HepG2 (cell line): ENCODE measurements around the gene TSSK3. TPM values are rescaled to one million over a fixed set of nuclear protein-coding genes. Genes with fewer than 3 reads are reported as not detected.

ENCODE experiments used
- CEBPG ChIP-seq: IDR thresholded peaks from 2 replicates; pipeline ENCODE4 v1.6.1; 2016
- DR1 ChIP-seq: sonication (generic); formaldehyde crosslinking; IDR thresholded peaks from 2 replicates; pipeline ENCODE4 v1.8.0; 2021; ENCODE audit warnings: mild to moderate bottlenecking, missing genetic modification reagents, inconsistent platforms
- FOXK1 ChIP-seq: sonication (generic); formaldehyde crosslinking; IDR thresholded peaks from 2 replicates; pipeline ENCODE4 v1.4.0; 2020; ENCODE audit warnings: low read depth, missing genetic modification reagents, borderline replicate concordance
- MAF1 ChIP-seq: sonication (generic); formaldehyde crosslinking; IDR thresholded peaks from 2 replicates; pipeline ENCODE4 v1.5.0; 2020; ENCODE audit warnings: missing genetic modification reagents, borderline replicate concordance
- MAFF ChIP-seq: IDR thresholded peaks from 2 replicates; pipeline ENCODE4 v1.6.1; 2011; ENCODE audit warnings: low read depth, low read length, improper control_type of control experiment
- MTF1 ChIP-seq: sonication (generic); formaldehyde crosslinking; IDR thresholded peaks from 2 replicates; pipeline ENCODE4 v1.5.0; 2020; ENCODE audit warnings: missing genetic modification reagents
- REL ChIP-seq: sonication (generic); formaldehyde crosslinking; conservative IDR thresholded peaks from 2 replicates; pipeline ENCODE4 v1.8.0; 2022; ENCODE audit warnings: mild to moderate bottlenecking, missing genetic modification reagents, moderate library complexity
- RXRA ChIP-seq: sonication (generic); formaldehyde crosslinking; IDR thresholded peaks from 2 replicates; pipeline ENCODE4 v1.5.1; 2020; ENCODE audit warnings: missing genetic modification reagents
- SP140L ChIP-seq: sonication (generic); formaldehyde crosslinking; IDR thresholded peaks from 2 replicates; pipeline ENCODE4 v1.4.0; 2020; ENCODE audit warnings: missing genetic modification reagents, borderline replicate concordance
- TFE3 ChIP-seq: IDR thresholded peaks from 2 replicates; pipeline ENCODE4 v1.6.1; 2016
- TGIF2 ChIP-seq: IDR thresholded peaks from 2 replicates; pipeline ENCODE4 v1.6.1; 2016; ENCODE audit warnings: control low read depth, missing compliant biosample characterization
- ZKSCAN8 ChIP-seq: IDR thresholded peaks from 2 replicates; pipeline ENCODE4 v1.6.1; 2016; ENCODE audit warnings: borderline replicate concordance, missing genetic modification reagents, missing compliant biosample characterization
- ZNF30 ChIP-seq: sonication (generic); formaldehyde crosslinking; IDR thresholded peaks from 2 replicates; pipeline ENCODE4 v1.5.0; 2020; ENCODE audit warnings: mild to moderate bottlenecking, missing genetic modification reagents
- ZNF317 ChIP-seq: sonication (generic); formaldehyde crosslinking; IDR thresholded peaks from 2 replicates; pipeline ENCODE4 v1.5.0; 2020; ENCODE audit warnings: mild to moderate bottlenecking, missing genetic modification reagents
- ZNF34 ChIP-seq: sonication (generic); formaldehyde crosslinking; IDR thresholded peaks from 2 replicates; pipeline ENCODE4 v1.4.0; 2020; ENCODE audit warnings: mild to moderate bottlenecking, missing genetic modification reagents, borderline replicate concordance
- ZNF367 ChIP-seq: sonication (generic); formaldehyde crosslinking; IDR thresholded peaks from 2 replicates; pipeline ENCODE4 v1.4.0; 2020; ENCODE audit warnings: missing genetic modification reagents, borderline replicate concordance
- ZNF382 ChIP-seq: sonication (generic); formaldehyde crosslinking; IDR thresholded peaks from 2 replicates; pipeline ENCODE4 v1.5.0; 2020; ENCODE audit warnings: missing genetic modification reagents, mild to moderate bottlenecking, borderline replicate concordance
- ZNF605 ChIP-seq: sonication (generic); formaldehyde crosslinking; IDR thresholded peaks from 2 replicates; pipeline ENCODE4 v1.8.0; 2022; ENCODE audit warnings: mild to moderate bottlenecking, missing genetic modification reagents
- ZNF607 ChIP-seq: sonication (generic); formaldehyde crosslinking; IDR thresholded peaks from 2 replicates; pipeline ENCODE4 v1.5.1; 2020; ENCODE audit warnings: missing genetic modification reagents, mild to moderate bottlenecking, borderline replicate concordance
- ZNF652 ChIP-seq: IDR thresholded peaks from 2 replicates; pipeline ENCODE4 v1.6.1; 2016; ENCODE audit warnings: low read depth, borderline replicate concordance
- ZNF775 ChIP-seq: sonication (generic); formaldehyde crosslinking; IDR thresholded peaks from 2 replicates; pipeline ENCODE4 v1.4.0; 2020; ENCODE audit warnings: missing genetic modification reagents, mild to moderate bottlenecking, moderate library complexity, borderline replicate concordance
- ZNF790 ChIP-seq: sonication (generic); formaldehyde crosslinking; IDR thresholded peaks from 2 replicates; pipeline ENCODE4 v1.8.0; 2022; ENCODE audit warnings: missing genetic modification reagents, mild to moderate bottlenecking, borderline replicate concordance
- ZNF850 ChIP-seq: sonication (generic); formaldehyde crosslinking; conservative IDR thresholded peaks from 2 replicates; pipeline ENCODE4 v1.9.0; 2021; ENCODE audit warnings: mild to moderate bottlenecking, missing genetic modification reagents
- ZSCAN30 ChIP-seq: sonication (generic); formaldehyde crosslinking; IDR thresholded peaks from 2 replicates; pipeline ENCODE4 v1.5.0; 2020; ENCODE audit warnings: mild to moderate bottlenecking, missing genetic modification reagents
- polyA plus RNA-seq, 8 experiments: library from polyadenylated mRNA; depleted of rRNA in 3 of 8; stranded (reverse) in 7 of 8; unstranded in 1 of 8; fragments of >200 nt; fragmentation: Illumina TruSeq in 4 of 8; extraction: Trizol in 4 of 8; gene quantifications; 2 replicates each; pipeline versions ENCODE4 v1.2.1 to v1.2.3, GENCODE V29; 2011 to 2016; ENCODE audit warnings: low read depth in 4 of 8, missing spikeins in 1 of 8, mixed read lengths in 1 of 8; ENCODE audit not compliant: insufficient read depth in 1 of 8
- total RNA-seq, 5 experiments: library from RNA; depleted of rRNA; stranded (reverse); fragments of >200 nt; fragmentation: Illumina TruSeq; extraction: Trizol; gene quantifications; 2 replicates each; pipeline ENCODE4 v1.2.3, GENCODE V29; 2016; ENCODE audit warnings: low read depth in 1 of 5
- TF ChIP-seq, protein P1 (sequence below): sonication (generic); formaldehyde crosslinking; IDR thresholded peaks from 2 replicates; pipeline ENCODE4 v1.4.0; 2020; ENCODE audit warnings: missing genetic modification reagents, mild to moderate bottlenecking, borderline replicate concordance
- TF ChIP-seq, protein P2 (sequence below): sonication (generic); formaldehyde crosslinking; IDR thresholded peaks from 2 replicates; pipeline ENCODE4 v1.8.1; 2023; ENCODE audit warnings: missing genetic modification reagents, inconsistent platforms, borderline replicate concordance

Gene TSSK3
- total and polyA plus RNA-seq, 2 of the 13 experiments (the other 11 are each of a cell fraction or from before 2014, with no cell fraction given): 1.0 to 1.1 TPM

DNA sequence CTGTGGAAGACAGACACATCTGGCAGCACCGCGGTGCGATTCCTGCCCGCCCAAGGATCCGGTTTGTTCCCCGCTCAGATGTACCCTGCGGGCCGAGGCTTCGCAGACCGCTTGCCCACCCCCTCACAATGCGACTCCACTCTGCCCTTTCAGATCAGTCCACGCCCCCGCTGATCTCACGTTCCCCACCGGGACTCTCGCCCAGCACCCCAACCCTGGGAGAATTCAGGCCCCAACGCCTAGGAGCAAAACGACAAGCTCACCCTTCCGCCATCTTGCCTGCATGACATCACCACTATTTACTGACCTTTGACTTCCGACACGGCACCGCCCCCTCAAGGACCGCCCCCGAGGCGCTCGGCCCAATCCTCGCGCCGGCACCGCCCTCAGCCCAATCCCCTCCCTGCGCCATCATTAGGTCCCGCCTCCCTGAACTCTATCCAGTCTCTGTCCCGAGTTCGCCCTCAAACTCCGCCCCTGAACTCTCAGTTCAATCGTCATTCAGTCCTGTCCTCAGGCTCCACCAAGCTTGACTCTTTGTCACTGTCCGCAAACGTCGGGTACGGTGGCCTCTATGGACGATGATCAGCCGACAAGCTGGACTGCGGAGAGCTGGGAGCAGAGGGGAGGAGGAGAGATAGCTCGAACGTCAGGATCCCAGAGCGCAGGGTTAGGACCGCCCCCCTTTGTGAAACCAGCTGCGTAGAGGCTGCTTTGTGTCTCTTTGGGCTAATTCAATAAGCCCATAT lies 32.0 kb downstream of the TSSK3 start, which contains the start of gene BSDC1 (continued):
- TF ChIP-seq, protein P1, sequence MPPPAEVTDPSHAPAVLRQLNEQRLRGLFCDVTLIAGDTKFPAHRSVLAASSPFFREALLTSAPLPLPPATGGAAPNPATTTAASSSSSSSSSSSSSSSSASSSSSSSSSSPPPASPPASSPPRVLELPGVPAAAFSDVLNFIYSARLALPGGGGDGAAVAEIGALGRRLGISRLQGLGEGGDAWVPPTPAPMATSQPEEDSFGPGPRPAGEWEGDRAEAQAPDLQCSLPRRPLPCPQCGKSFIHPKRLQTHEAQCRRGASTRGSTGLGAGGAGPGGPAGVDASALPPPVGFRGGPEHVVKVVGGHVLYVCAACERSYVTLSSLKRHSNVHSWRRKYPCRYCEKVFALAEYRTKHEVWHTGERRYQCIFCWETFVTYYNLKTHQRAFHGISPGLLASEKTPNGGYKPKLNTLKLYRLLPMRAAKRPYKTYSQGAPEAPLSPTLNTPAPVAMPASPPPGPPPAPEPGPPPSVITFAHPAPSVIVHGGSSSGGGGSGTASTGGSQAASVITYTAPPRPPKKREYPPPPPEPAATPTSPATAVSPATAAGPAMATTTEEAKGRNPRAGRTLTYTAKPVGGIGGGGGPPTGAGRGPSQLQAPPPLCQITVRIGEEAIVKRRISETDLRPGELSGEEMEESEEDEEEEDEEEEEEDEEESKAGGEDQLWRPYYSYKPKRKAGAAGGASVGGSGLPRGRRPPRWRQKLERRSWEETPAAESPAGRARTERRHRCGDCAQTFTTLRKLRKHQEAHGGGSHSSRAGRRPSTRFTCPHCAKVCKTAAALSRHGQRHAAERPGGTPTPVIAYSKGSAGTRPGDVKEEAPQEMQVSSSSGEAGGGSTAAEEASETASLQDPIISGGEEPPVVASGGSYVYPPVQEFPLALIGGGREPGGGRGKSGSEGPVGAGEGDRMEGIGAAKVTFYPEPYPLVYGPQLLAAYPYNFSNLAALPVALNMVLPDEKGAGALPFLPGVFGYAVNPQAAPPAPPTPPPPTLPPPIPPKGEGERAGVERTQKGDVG (CRISPR knock-in tag): 0 out of 2 replicates have a peak, but pooled peaks have one; percentile 76
- no peak for TF ChIP-seq MAF1 (CRISPR knock-in tag)
- peak; percentile 67 for TF ChIP-seq DR1
- no peak for TF ChIP-seq ZSCAN30
- TF ChIP-seq TGIF2 (CRISPR knock-in tag): peak; percentile 89
- TF ChIP-seq ZNF30: no peak
- peak; percentile 46; the same call in 1 of the 2 replicates for TF ChIP-seq ZNF652 (CRISPR knock-in tag)
- no peak for TF ChIP-seq MTF1 (CRISPR knock-in tag)
- TF ChIP-seq ZNF382: no peak
- TF ChIP-seq ZNF367 (CRISPR knock-in tag): no peak
- peak; percentile 51; the same call in 1 of the 2 replicates for TF ChIP-seq ZKSCAN8 (CRISPR knock-in tag)
- TF ChIP-seq RXRA (CRISPR knock-in tag): peak; percentile 67; the same call in 1 of the 2 replicates
- TF ChIP-seq SP140L (CRISPR knock-in tag): no peak
- TF ChIP-seq ZNF605 (CRISPR knock-in tag): peak; percentile 89; the same call in 1 of the 2 replicates
- no peak for TF ChIP-seq ZNF775 (CRISPR knock-in tag)
- TF ChIP-seq, protein P2, sequence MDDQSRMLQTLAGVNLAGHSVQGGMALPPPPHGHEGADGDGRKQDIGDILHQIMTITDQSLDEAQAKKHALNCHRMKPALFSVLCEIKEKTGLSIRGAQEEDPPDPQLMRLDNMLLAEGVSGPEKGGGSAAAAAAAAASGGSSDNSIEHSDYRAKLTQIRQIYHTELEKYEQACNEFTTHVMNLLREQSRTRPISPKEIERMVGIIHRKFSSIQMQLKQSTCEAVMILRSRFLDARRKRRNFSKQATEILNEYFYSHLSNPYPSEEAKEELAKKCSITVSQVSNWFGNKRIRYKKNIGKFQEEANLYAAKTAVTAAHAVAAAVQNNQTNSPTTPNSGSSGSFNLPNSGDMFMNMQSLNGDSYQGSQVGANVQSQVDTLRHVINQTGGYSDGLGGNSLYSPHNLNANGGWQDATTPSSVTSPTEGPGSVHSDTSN: no peak
- TF ChIP-seq TFE3: peak; percentile 71
- 0 out of 2 replicates have a peak, but pooled peaks have one; percentile 19 for TF ChIP-seq REL (CRISPR knock-in tag)
- no peak for TF ChIP-seq ZNF850 (CRISPR knock-in tag)
- no peak for TF ChIP-seq ZNF790 (CRISPR knock-in tag)
- TF ChIP-seq ZNF34 (CRISPR knock-in tag): no peak
- TF ChIP-seq MAFF: no peak
- TF ChIP-seq ZNF317 (CRISPR knock-in tag): peak; percentile 100
- peak; percentile 54 for TF ChIP-seq ZNF607 (CRISPR knock-in tag)
- peak; percentile 91 for TF ChIP-seq FOXK1 (CRISPR knock-in tag)
- TF ChIP-seq CEBPG (CRISPR knock-in tag): peak; percentile 32
